NT2/D1 (cell line): ENCODE results near the gene SLCO2B1.

Source experiments
- SUZ12 ChIP-seq: IDR thresholded peaks from 2 replicates; pipeline ENCODE4 v1.6.1; 2011; ENCODE audit not compliant: insufficient read length, insufficient read depth; ENCODE audit errors: extremely low read depth
- ZNF274 ChIP-seq: IDR thresholded peaks from 2 replicates; pipeline ENCODE4 v1.6.1; 2011; ENCODE audit warnings: mild to moderate bottlenecking, low read depth, low read length

DNA sequence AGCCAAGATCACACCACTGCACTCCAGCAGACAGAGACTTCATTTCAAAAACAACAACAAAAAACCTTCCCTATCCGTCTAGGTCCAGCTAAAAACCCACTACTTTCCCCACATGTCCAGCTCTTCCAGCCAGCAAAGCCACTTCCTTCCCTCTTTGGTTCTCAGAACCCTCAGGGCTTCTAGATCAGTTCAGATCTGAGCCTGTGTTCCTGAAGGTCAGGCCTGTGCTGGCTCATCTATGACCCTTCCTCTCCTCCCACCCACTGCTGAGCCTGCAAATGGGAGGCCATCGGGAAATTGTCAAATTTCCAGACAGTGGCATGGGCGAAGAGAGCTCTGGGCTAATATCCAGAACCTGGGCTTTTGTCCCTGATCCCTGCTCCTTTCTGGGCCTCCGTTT lies 37.8 kb downstream of the SLCO2B1 start:
- TF ChIP-seq ZNF274 = no peak
- no peak for TF ChIP-seq SUZ12
